AG04449 (cell line): ENCODE data around the gene HRK.

Experiments
- CTCF ChIA-PET: fragments of 350-600 bp; formaldehyde crosslinking; extraction: SDS; loops from one replicate; lab custom pipeline; 2021; ENCODE audit warnings: antibody characterized with exemption; lab: Yijun Ruan, JAX
- POLR2A ChIA-PET: fragments of 400-600, 350-600 bp; formaldehyde crosslinking; extraction: SDS; loops from one replicate; lab custom pipeline; 2020; ENCODE audit warnings: antibody characterized with exemption, inconsistent platforms; lab: Yijun Ruan, JAX
- DNase-seq: peaks from one replicate; pipeline ENCODE4 v3.0.0-alpha.2; 2010; ENCODE audit warnings: low read depth, low spot score
- H3K4me3 ChIP-seq: 2 replicates; pipeline ENCODE4 v1.5.1; 2011; ENCODE audit warnings: low read depth, mild to moderate bottlenecking, control low read depth, low read length
- TF ChIP-seq, protein P1 (sequence below): IDR thresholded peaks from one replicate; pipeline ENCODE4 v1.5.1; 2011; ENCODE audit warnings: mild to moderate bottlenecking, moderate library complexity, low read length, control low read depth, inconsistent platforms; ENCODE audit not compliant: insufficient read depth; ENCODE audit errors: missing control alignments

HRK gene

DNA sequence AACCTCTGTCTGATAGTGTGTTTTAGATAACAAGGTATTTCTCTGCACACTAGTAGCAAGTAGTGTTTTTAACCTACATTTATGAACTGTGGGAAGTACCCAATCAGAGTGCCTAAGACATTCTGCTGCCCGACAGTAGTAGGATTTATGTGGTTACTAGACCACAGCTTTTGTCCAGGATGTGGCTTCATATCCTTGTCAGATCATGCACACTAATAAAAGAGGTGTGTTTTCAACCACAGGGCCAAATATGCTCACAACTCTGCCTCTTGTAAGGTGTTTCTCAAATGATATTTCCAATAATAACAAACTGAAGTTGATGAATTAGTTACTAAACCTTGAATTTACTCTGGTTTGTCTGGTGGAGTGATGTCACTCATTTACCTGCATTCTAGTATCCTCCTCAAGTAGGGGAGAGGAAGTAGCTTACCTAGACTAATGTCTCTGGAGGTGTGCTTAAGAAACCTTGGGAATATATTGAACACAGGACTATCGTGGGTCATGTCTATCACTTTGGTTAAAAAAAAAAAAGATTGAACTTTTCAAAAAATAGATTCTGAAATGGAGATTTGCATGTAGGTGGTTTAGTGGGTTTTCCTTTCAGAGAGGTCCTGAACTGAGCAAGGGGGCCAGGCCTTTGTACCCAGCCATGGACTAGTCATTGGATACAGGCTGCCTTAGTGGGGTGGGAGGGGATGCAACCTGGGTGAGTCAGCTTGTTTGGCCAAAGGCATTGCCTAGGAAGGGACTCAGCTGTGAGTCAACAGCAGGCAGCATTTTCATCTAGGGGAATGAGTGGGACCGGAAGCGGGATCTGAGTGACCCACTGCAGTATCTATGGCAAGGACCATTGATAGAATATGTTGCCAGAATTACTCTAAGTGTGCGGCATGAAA is 43.6 kb upstream of the HRK start:
- TF ChIP-seq, protein P1, sequence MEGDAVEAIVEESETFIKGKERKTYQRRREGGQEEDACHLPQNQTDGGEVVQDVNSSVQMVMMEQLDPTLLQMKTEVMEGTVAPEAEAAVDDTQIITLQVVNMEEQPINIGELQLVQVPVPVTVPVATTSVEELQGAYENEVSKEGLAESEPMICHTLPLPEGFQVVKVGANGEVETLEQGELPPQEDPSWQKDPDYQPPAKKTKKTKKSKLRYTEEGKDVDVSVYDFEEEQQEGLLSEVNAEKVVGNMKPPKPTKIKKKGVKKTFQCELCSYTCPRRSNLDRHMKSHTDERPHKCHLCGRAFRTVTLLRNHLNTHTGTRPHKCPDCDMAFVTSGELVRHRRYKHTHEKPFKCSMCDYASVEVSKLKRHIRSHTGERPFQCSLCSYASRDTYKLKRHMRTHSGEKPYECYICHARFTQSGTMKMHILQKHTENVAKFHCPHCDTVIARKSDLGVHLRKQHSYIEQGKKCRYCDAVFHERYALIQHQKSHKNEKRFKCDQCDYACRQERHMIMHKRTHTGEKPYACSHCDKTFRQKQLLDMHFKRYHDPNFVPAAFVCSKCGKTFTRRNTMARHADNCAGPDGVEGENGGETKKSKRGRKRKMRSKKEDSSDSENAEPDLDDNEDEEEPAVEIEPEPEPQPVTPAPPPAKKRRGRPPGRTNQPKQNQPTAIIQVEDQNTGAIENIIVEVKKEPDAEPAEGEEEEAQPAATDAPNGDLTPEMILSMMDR, result no peak
- CTCF ChIA-PET, result interaction anchor here (1.1 to 2.2 kb wide), 2 partner anchors 26 to 221 kb away, joined by 3 to 5 read pairs; no protein-coding TSS in a partner anchor
- H3K4me3 ChIP-seq, result no peak overlapping the region
- POLR2A ChIA-PET, result interaction anchor here (0.5 to 0.9 kb wide), 2 partner anchors 12 to 89 kb away, joined by 3 read pairs; no protein-coding TSS in a partner anchor
- peak; percentile 31 for DNase-seq

DNA sequence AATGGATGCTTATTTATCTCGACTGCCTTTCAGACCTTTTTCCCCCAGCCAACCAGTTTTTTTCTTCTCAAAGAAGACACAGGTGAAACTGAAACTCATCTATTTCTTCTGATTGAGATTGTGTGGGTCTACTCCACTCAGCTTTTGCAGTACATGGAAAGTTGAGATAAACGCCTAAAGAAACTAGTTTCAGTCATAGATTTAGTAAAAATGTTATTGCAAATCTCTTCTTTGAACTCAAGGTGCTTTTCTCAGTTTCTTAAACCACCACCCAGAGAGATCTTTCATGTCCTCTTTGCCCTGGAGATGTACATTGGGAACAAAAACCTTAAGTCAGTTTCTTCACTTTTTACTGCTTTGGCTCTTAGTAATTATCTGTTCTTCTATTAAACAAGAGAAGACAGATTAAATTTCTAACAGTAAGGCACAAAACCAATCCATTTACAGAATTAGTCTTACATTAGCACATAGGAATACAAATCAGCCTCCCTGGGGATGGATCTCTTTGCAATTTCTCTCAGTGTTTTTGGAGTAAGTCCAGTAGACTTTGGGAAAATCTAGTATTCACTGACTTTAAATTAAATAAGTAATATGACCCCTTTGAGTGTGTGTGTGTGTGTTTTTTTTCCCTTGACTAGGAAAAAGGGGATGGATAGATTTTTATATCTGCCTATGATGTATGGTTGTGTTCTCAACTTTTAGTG is 41.1 kb upstream of the HRK start:
- CTCF ChIA-PET, result no interaction called here
- TF ChIP-seq, protein P1, result no peak
- H3K4me3 ChIP-seq, result no peak overlapping the region
- POLR2A ChIA-PET, result no interaction called here
- peak; percentile 10 for DNase-seq

DNA sequence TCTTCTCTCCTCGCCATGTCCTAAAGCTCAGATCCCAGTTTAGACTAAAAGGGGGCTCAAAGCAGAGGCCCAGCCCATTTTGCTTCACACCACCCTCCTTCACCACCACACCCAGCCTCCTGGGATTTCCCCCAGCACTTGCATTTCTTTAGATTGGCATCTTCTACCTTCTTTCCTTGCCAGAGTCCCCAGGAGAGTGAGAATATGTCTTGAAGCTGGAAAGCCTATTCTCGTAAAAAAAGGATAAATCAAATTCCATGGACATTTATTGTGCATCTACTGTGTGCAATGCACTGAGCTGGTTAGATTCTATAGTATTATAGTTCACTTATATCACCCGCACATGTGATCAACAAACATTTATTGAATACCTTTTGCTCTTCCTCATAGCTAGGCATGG is 39.7 kb upstream of the HRK start:
- CTCF ChIA-PET, result interaction anchor here (0.7 to 1.2 kb wide), 2 partner anchors 12 to 16 kb away, joined by 3 to 4 read pairs; no protein-coding TSS in a partner anchor
- TF ChIP-seq, protein P1, result no peak
- DNase-seq, result no peak
- POLR2A ChIA-PET, result interaction anchor here (1.1 kb wide), 1 partner anchor 10 kb away, joined by 3 read pairs; the partner anchor contains the start of gene FBXW8
- no peak overlapping the region for H3K4me3 ChIP-seq

DNA sequence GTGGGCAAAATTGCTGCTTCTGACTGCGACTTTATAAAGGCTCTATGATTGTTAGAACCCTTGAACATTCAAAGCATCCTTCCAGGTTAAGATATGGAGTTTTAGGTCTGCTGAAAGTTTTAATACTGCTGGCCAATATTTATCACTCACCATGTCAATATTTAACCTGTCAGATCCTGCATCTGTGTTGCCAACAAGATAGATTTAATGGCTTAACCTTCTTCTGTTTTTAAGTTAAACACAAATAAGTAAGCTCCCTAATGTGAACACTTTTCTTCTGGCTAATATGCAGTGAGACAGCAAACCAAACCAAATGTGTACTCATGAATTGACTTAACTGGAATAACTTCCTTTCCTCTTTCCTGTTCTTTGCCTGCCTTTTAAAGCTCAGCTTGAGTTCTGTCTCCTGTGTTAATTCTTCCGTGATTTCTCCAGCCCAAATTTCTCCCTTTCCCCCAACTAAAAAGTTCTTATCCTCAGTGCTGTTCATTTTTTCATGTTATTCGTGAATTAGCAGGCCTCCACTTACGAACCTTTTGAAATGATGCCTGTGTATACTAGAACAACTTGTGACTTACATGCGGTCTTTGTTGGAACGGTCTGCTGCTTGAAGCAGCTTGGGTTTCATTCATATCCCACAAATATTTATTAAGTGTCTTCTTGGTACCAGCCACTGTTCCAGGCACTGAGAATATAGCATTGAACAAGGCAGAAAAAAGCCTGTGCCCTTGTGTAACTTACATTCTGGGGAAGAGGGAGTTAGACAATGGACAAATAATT is 38.7 kb upstream of the HRK start:
- TF ChIP-seq, protein P1, result no peak
- ChIA-PET CTCF (interaction anchor here (1.2 to 1.9 kb wide), 3 partner anchors 12 to 42 kb away, joined by 3 to 4 read pairs (median 3); no protein-coding TSS in a partner anchor), POLR2A (no interaction called here)
- DNase-seq, result no peak
- no peak overlapping the region for H3K4me3 ChIP-seq

DNA sequence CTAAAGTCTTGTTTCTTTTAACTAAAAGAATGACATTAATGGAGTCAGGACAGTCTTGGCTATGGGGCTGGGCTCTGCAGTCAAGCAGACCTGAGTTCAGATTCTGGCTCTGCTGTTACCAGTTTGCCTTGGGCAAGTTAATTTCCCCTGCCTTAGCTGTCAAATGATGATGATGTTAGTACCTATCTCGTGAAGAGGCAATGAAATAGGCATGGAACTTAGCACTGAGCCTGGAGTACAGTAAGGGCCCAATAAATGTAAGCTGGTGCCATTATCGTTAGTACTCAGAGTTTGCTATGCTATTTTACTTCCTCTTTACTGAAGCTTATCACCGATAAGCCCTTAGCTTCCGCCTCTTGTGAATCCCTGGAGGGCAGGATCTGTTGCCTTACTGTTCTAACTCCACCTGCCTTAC is 38.0 kb upstream of the HRK start:
- no peak for DNase-seq
- POLR2A ChIA-PET, result no interaction called here
- CTCF ChIA-PET, result interaction anchor here (1.3 to 1.9 kb wide), 2 partner anchors 12 to 43 kb away, joined by 3 to 4 read pairs; no protein-coding TSS in a partner anchor
- no peak overlapping the region for H3K4me3 ChIP-seq
- TF ChIP-seq, protein P1, result no peak
